SK-N-SH (cell line): Measurements from ENCODE around the gene DISP2. TPM values are rescaled to one million over a fixed set of nuclear protein-coding genes. Genes with fewer than 3 reads are reported as not detected.

Experiments used
- CTCF ChIA-PET: fragments of 300-600, 350-600 bp; formaldehyde crosslinking; extraction: SDS; loops from one replicate; lab custom pipeline; 2021; lab: Yijun Ruan, JAX
- POLR2A ChIA-PET: fragments of 350-600 bp; sonication (Branson Sonifier 250); formaldehyde crosslinking; extraction: SDS; loops from one replicate; lab custom pipeline; 2020; ENCODE audit warnings: antibody characterized with exemption, inconsistent platforms; lab: Yijun Ruan, JAX
- DNase-seq: peaks from one replicate; pipeline ENCODE4 v3.0.0; 2012
- H2AFZ ChIP-seq: fragments of 200-600 bp; sonication (generic); 2 replicates; pipeline ENCODE4 v1.8.1; 2016; ENCODE audit warnings: antibody characterized with exemption, mild to moderate bottlenecking, low read depth
- H3F3A ChIP-seq: fragments of 200-600 bp; sonication (generic); replicated peaks from 2 replicates; pipeline ENCODE3; 2016; ENCODE audit warnings: antibody characterized with exemption, mild to moderate bottlenecking; ENCODE audit not compliant: insufficient read depth
- H3K27ac ChIP-seq, 2 experiments: fragments of 200-500 bp in 1 of 2; fragments of 200-600 bp in 1 of 2; sonication (Bioruptor generic) in 1 of 2; sonication (generic), shearing (Covaris generic) in 1 of 2; 2 replicates each; pipeline versions ENCODE4 v1.5.1 to v1.6.1; 2014 to 2016; ENCODE audit warnings: low read depth in 2 of 2, inconsistent platforms in 1 of 2, low read length in 1 of 2, mild to moderate bottlenecking in 1 of 2, mixed read lengths in 1 of 2
- H3K27me3 ChIP-seq: fragments of 200-600 bp; sonication (generic), shearing (Covaris generic); 2 replicates; pipeline ENCODE4 v1.6.1; 2016; ENCODE audit warnings: mixed run types; ENCODE audit not compliant: insufficient read depth
- H3K36me3 ChIP-seq, 2 experiments: fragments of 200-500 bp in 1 of 2; fragments of 200-600 bp in 1 of 2; sonication (Bioruptor generic) in 1 of 2; sonication (generic) in 1 of 2; replicated peaks in 1 of 2; 2 replicates each; pipeline versions ENCODE3 to v1.5.1; 2014 to 2016; ENCODE audit warnings: low read length in 1 of 2, mild to moderate bottlenecking in 1 of 2; ENCODE audit not compliant: insufficient read depth in 2 of 2, control insufficient read depth in 1 of 2
- H3K4me1 ChIP-seq, 2 experiments: fragments of 200-500 bp in 1 of 2; fragments of 200-600 bp in 1 of 2; sonication (Bioruptor generic) in 1 of 2; sonication (generic), shearing (Covaris generic) in 1 of 2; 2 replicates each; pipeline versions ENCODE4 v1.5.1 to v1.6.1; 2014 to 2016; ENCODE audit warnings: low read depth in 1 of 2, low read length in 1 of 2, mixed run types in 1 of 2; ENCODE audit not compliant: insufficient read depth in 2 of 2, control insufficient read depth in 1 of 2
- H3K4me2 ChIP-seq: fragments of 200-600 bp; sonication (generic), shearing (Covaris generic); 2 replicates; pipeline ENCODE4 v1.6.1; 2017; ENCODE audit warnings: mixed run types
- H3K4me3 ChIP-seq, 2 experiments: fragments of 200-500 bp in 1 of 2; fragments of 200-600 bp in 1 of 2; sonication (Bioruptor generic) in 1 of 2; sonication (generic), shearing (Covaris generic) in 1 of 2; 2 replicates each; pipeline versions ENCODE4 v1.5.1 to v1.8.1; 2014 to 2016; ENCODE audit warnings: low read depth in 2 of 2, inconsistent platforms in 1 of 2, low read length in 1 of 2, mild to moderate bottlenecking in 1 of 2, mixed read lengths in 1 of 2, moderate library complexity in 1 of 2
- H3K79me2 ChIP-seq: fragments of 200-600 bp; sonication (generic); 2 replicates; pipeline ENCODE4 v1.8.1; 2017; ENCODE audit warnings: mild to moderate bottlenecking; ENCODE audit not compliant: insufficient read depth
- H3K9ac ChIP-seq: fragments of 200-600 bp; sonication (generic); 2 replicates; pipeline ENCODE4 v1.6.1; 2017; ENCODE audit warnings: mixed run types
- H3K9me2 ChIP-seq: fragments of 200-600 bp; sonication (generic); 2 replicates; pipeline ENCODE4 v1.6.1; 2017; ENCODE audit warnings: mixed run types
- H3K9me3 ChIP-seq: fragments of 200-600 bp; sonication (generic); 2 replicates; pipeline ENCODE4 v1.6.1; 2017; ENCODE audit warnings: mixed run types, mild to moderate bottlenecking, moderate library complexity
- H4K20me1 ChIP-seq: fragments of 200-600 bp; sonication (generic); 2 replicates; pipeline ENCODE4 v1.6.1; 2017; ENCODE audit warnings: mild to moderate bottlenecking, mixed run types; ENCODE audit not compliant: insufficient read depth
- EZH2phosphoT487 ChIP-seq: fragments of 200-600 bp; sonication (generic); IDR thresholded peaks from 2 replicates; pipeline ENCODE4 v1.6.1; 2017; ENCODE audit warnings: low read depth, mixed run types, mild to moderate bottlenecking, antibody characterized with exemption, moderate library complexity, borderline replicate concordance
- GABPA ChIP-seq: IDR thresholded peaks from 2 replicates; pipeline ENCODE4 v1.4.0; 2012; ENCODE audit warnings: low read depth, mild to moderate bottlenecking
- GATA2 ChIP-seq: sonication (generic); formaldehyde crosslinking; IDR thresholded peaks from 2 replicates; pipeline ENCODE4 v1.5.0; 2020; ENCODE audit warnings: mild to moderate bottlenecking, missing genetic modification reagents
- MXI1 ChIP-seq: IDR thresholded peaks from 2 replicates; pipeline ENCODE4 v1.6.1; 2012; ENCODE audit warnings: mild to moderate bottlenecking, low read depth, low read length, improper control_type of control experiment
- PBX3 ChIP-seq: IDR thresholded peaks from 2 replicates; pipeline ENCODE4; 2012
- RFX5 ChIP-seq: IDR thresholded peaks from 2 replicates; pipeline ENCODE4 v1.6.1; 2012; ENCODE audit warnings: mild to moderate bottlenecking, improper control_type of control experiment, low read length
- RXRA ChIP-seq: IDR thresholded peaks from 2 replicates; pipeline ENCODE4 v1.4.0; 2012; ENCODE audit warnings: low read depth, mild to moderate bottlenecking, borderline replicate concordance
- SIN3A ChIP-seq: IDR thresholded peaks from 2 replicates; pipeline ENCODE4 v1.6.1; 2012; ENCODE audit warnings: low read depth, mild to moderate bottlenecking, low read length, moderate library complexity, borderline replicate concordance
- TCF12 ChIP-seq: IDR thresholded peaks from 2 replicates; pipeline ENCODE4 v1.4.0; 2012
- TEAD4 ChIP-seq: IDR thresholded peaks from 2 replicates; pipeline ENCODE4 v1.4.0; 2012; ENCODE audit warnings: mild to moderate bottlenecking, borderline replicate concordance; ENCODE audit not compliant: insufficient read depth
- USF1 ChIP-seq: IDR thresholded peaks from 2 replicates; pipeline ENCODE4 v1.4.0; 2012; ENCODE audit warnings: low read depth, borderline replicate concordance
- WGBS: methylation state at CpG from one replicate; pipeline ENCODE4 v1.1.6; 2017; ENCODE audit warnings: low lambda C conversion rate; 5-methylcytosine and 5-hydroxymethylcytosine counted together
- polyA plus RNA-seq, 3 experiments: library from polyadenylated mRNA; depleted of rRNA; stranded (reverse); fragments of >200 nt; gene quantifications; 2 replicates each; pipeline ENCODE4 v1.2.3, GENCODE V29; 2012
- TF ChIP-seq, protein P1 (sequence below): fragments of 150-350 bp; IDR thresholded peaks from 2 replicates; pipeline ENCODE4 v1.6.1; 2017; ENCODE audit warnings: antibody characterized with exemption, low read length, low read depth, borderline replicate concordance

The DISP2 gene
- polyA plus RNA-seq, 1 of the 3 experiments (the other 2 are of a cell fraction), result 0.12 TPM

DNA sequence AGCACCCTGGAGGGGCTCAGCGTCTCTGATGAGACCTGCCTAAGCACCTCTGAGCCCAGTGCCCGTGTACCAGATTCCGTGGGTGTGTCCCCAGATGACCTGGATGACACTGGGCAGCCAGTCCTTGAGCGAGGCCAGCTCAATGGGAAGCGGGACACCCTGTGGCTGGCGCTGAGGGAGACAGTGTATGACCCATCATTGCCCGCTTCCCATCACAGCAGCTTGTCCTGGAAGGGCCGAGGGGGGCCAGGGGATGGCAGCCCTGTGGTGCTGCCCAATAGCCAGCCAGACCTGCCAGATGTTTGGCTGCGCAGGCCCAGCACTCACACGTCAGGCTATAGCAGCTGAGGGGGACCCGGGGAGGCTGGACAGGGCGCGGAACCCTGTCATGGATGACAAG is 12.0 kb downstream of the DISP2 start:
- ChIA-PET CTCF (interaction anchor here (1.6 to 70.6 kb wide), 5 partner anchors 9 to 56 kb away, joined by 3 to 2194 read pairs (median 11); partner anchors contain the start of genes ANKRD63, CCDC9B, INAFM2 and KNSTRN), POLR2A (no interaction called here)
- Histone ChIP-seq H3K79me2 (no peaks in the 10 kb centered on the region), H3K27me3 (no peaks in the 10 kb centered on the region), H3K9ac (no peak overlapping the region), H3K4me3 (no peak overlapping the region), H2AFZ (no peak overlapping the region), H3K4me1 (peaks cover 0 to 17% of the 10 kb centered on the region in 2 experiments; a peak in 1 of 4 replicates), H3K4me2 (no peak overlapping the region), H3K36me3 (no peaks in the 10 kb centered on the region), H3K9me2 (no peaks in the 10 kb centered on the region), H3K9me3 (no peaks in the 10 kb centered on the region), H3K27ac (no peak overlapping the region), H4K20me1 (no peaks in the 10 kb centered on the region), H3F3A (no peaks in the 10 kb centered on the region)
- WGBS, result 88% methylated on average over 6 of the region's 13 CpGs
- DNase-seq, result no peak
- no peak for TF ChIP-seq TEAD4
- TF ChIP-seq USF1, result no peak
- no peak for TF ChIP-seq TCF12
- TF ChIP-seq GATA2 (CRISPR knock-in tag), result no peak
- TF ChIP-seq, protein P1, sequence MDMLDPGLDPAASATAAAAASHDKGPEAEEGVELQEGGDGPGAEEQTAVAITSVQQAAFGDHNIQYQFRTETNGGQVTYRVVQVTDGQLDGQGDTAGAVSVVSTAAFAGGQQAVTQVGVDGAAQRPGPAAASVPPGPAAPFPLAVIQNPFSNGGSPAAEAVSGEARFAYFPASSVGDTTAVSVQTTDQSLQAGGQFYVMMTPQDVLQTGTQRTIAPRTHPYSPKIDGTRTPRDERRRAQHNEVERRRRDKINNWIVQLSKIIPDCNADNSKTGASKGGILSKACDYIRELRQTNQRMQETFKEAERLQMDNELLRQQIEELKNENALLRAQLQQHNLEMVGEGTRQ, result no peak
- TF ChIP-seq MXI1, result no peak
- TF ChIP-seq RXRA, result no peak
- no peak for TF ChIP-seq GABPA
- TF ChIP-seq PBX3, result no peak
- TF ChIP-seq SIN3A, result no peak
- no peak for TF ChIP-seq EZH2phosphoT487
- no peak for TF ChIP-seq RFX5

DNA sequence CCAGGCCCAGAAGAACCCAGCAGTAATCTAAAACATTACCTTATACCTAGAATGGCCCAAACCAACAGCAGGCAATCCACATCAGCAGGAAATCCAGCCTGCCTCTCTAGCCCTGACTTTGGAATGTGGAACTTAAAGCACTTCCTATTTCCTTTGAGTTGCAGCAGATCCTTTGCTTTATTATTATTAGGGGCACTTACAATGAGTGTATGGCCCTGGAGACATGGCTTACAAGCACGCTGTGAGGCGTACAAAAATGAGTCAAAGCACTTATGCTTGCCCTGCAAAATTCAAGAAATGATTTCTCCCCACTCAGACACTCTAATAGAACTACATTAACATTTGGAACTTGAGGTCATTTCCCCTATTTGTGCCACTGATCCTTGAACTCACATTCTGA is 15.0 kb downstream of the DISP2 start:
- ChIA-PET CTCF (interaction anchor here (1.9 to 70.6 kb wide), 3 partner anchors 10 to 59 kb away, joined by 6 to 2194 read pairs (median 12); partner anchors contain the start of genes ANKRD63, CCDC9B, INAFM2 and KNSTRN), POLR2A (no interaction called here)
- TF ChIP-seq TCF12, result no peak
- no peak for TF ChIP-seq PBX3
- Histone ChIP-seq H3K4me2 (no peak overlapping the region), H3K4me3 (no peak overlapping the region), H3F3A (no peaks in the 10 kb centered on the region), H3K9me3 (no peaks in the 10 kb centered on the region), H3K9me2 (no peaks in the 10 kb centered on the region), H3K9ac (no peak overlapping the region), H3K79me2 (no peaks in the 10 kb centered on the region), H3K36me3 (no peaks in the 10 kb centered on the region), H2AFZ (no peak overlapping the region), H3K27ac (no peak overlapping the region), H4K20me1 (no peaks in the 10 kb centered on the region), H3K4me1 (no peaks in the 10 kb centered on the region), H3K27me3 (no peaks in the 10 kb centered on the region)
- no peak for DNase-seq
- 85% methylated on average over 2 of the region's 2 CpGs for WGBS
